ENCODE data around the gene SCN4A. TPM values are rescaled to one million over a fixed set of nuclear protein-coding genes. Genes with fewer than 3 reads are reported as not detected.

SCN4A gene
- total RNA-seq, 1 experiment from 2014 or later: 0.03 TPM

GRCh38 chr17:63969278-63969677 is 3.4 kb downstream of the SCN4A start:
- no peak for TF ChIP-seq CTCF (IDR thresholded peaks at IDR 0.05)
- no peak for TF ChIP-seq REST (IDR thresholded peaks at IDR 0.05; ENCODE audit: insufficient read depth in 1 of 2, low read depth in 2 of 2, low read length in 1 of 2)
- no peak for TF ChIP-seq POLR2AphosphoS5 (IDR thresholded peaks at IDR 0.05; ENCODE audit: low read depth, low read length)
- TF ChIP-seq TCF7L2 (IDR thresholded peaks at IDR 0.05; ENCODE audit: low read depth, low read length): no peak
- TF ChIP-seq SIN3A (IDR thresholded peaks at IDR 0.05; ENCODE audit: borderline replicate concordance, insufficient read depth, low read depth, low read length): no peak

GRCh38 chr17:63967953-63968352 is 4.8 kb downstream of the SCN4A start:
- no peaks in the 10 kb centered on the region for H3K4me1 ChIP-seq (ENCODE audit: control insufficient read depth, insufficient read depth, low read length)
- ATAC-seq: no peak
- H3K27ac ChIP-seq (ENCODE audit: low read length): no peak overlapping the region
- TF ChIP-seq SIN3A (IDR thresholded peaks at IDR 0.05; ENCODE audit: borderline replicate concordance, insufficient read depth, low read depth, low read length) (no peak), TCF7L2 (IDR thresholded peaks at IDR 0.05; ENCODE audit: low read depth, low read length) (no peak), CTCF (IDR thresholded peaks at IDR 0.05) (no peak), REST (IDR thresholded peaks at IDR 0.05; ENCODE audit: insufficient read depth in 1 of 2, low read depth in 2 of 2, low read length in 1 of 2) (no peak), POLR2AphosphoS5 (IDR thresholded peaks at IDR 0.05; ENCODE audit: low read depth, low read length) (no peak)
- in situ Hi-C loops (cut with HindIII; ENCODE audit: low pct_unique_long_range_greater_than_20kb, low sequenced_read_pairs) (no loop called here), intact Hi-C loops (cut with micrococcal nuclease; ENCODE audit: unreplicated experiment) (no loop called here)
- POLR2A ChIA-PET: no interaction called here
- no peaks in the 10 kb centered on the region for H3K27me3 ChIP-seq (ENCODE audit: control insufficient read depth, insufficient read depth, low read length)
- no peak overlapping the region for H3K4me3 ChIP-seq (ENCODE audit: low read depth in 2 of 2, low read length in 2 of 2)
- DNase-seq (ENCODE audit: low read depth, low spot score): no peak
- no TSS peak for BruUV-seq (replicated peaks)
- no peaks in the 10 kb centered on the region for H3K9me3 ChIP-seq (ENCODE audit: control insufficient read depth, insufficient read depth, low read depth, low read length)
- CTCF ChIA-PET: no interaction called here
- H3K36me3 ChIP-seq (ENCODE audit: control insufficient read depth, insufficient read depth, low read length): no peaks in the 10 kb centered on the region

More at GRCh38 chr17:63969278-63969677, 3.4 kb downstream of the SCN4A start:
- Histone ChIP-seq H3K36me3 (ENCODE audit: control insufficient read depth, insufficient read depth, low read length) (no peaks in the 10 kb centered on the region), H3K27ac (ENCODE audit: low read length) (no peak overlapping the region), H3K9me3 (ENCODE audit: control insufficient read depth, insufficient read depth, low read depth, low read length) (no peaks in the 10 kb centered on the region), H3K27me3 (ENCODE audit: control insufficient read depth, insufficient read depth, low read length) (no peaks in the 10 kb centered on the region), H3K4me3 (ENCODE audit: low read depth in 2 of 2, low read length in 2 of 2) (no peak overlapping the region), H3K4me1 (ENCODE audit: control insufficient read depth, insufficient read depth, low read length) (no peaks in the 10 kb centered on the region; the same call in 1 of the 2 replicates)
- no peak for ATAC-seq
- ChIA-PET POLR2A (no interaction called here), CTCF (interaction anchor here (0.6 kb wide), 1 partner anchor 49 kb away, joined by 9 read pairs; no protein-coding TSS in a partner anchor)
- intact Hi-C loops (cut with micrococcal nuclease; ENCODE audit: unreplicated experiment): no loop called here
- in situ Hi-C loops (cut with HindIII; ENCODE audit: low pct_unique_long_range_greater_than_20kb, low sequenced_read_pairs): no loop called here
- DNase-seq (ENCODE audit: low read depth, low spot score): no peak
- no TSS peak for BruUV-seq (replicated peaks)
